ENCODE data around the gene GJC3.

DNA sequence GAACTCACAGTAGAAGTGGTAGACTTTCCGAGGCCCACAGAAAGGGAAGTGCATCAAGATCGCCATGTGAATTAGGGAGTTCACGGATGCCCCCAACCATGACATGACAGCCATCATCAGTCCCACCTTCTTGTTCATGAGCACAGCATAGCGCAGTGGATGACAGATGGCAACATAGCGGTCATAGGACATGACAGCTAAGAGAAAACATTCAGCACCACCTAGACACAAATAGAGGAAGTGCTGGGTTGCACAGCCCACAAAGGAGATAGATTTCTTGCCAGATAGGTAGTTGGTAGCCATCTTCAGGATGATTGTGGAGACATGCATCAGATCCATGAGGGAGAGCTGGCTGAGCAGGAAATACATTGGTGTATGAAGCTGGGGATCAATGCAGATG, 52.9 kb downstream of the GJC3 start:
- no peak for TF ChIP-seq TCF12 (IDR thresholded peaks at IDR 0.05; ENCODE audit: low read depth)
- TF ChIP-seq TAF1 (IDR thresholded peaks at IDR 0.05; ENCODE audit: low read depth) = no peak
- TF ChIP-seq, protein P1, sequence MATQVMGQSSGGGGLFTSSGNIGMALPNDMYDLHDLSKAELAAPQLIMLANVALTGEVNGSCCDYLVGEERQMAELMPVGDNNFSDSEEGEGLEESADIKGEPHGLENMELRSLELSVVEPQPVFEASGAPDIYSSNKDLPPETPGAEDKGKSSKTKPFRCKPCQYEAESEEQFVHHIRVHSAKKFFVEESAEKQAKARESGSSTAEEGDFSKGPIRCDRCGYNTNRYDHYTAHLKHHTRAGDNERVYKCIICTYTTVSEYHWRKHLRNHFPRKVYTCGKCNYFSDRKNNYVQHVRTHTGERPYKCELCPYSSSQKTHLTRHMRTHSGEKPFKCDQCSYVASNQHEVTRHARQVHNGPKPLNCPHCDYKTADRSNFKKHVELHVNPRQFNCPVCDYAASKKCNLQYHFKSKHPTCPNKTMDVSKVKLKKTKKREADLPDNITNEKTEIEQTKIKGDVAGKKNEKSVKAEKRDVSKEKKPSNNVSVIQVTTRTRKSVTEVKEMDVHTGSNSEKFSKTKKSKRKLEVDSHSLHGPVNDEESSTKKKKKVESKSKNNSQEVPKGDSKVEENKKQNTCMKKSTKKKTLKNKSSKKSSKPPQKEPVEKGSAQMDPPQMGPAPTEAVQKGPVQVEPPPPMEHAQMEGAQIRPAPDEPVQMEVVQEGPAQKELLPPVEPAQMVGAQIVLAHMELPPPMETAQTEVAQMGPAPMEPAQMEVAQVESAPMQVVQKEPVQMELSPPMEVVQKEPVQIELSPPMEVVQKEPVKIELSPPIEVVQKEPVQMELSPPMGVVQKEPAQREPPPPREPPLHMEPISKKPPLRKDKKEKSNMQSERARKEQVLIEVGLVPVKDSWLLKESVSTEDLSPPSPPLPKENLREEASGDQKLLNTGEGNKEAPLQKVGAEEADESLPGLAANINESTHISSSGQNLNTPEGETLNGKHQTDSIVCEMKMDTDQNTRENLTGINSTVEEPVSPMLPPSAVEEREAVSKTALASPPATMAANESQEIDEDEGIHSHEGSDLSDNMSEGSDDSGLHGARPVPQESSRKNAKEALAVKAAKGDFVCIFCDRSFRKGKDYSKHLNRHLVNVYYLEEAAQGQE (IDR thresholded peaks at IDR 0.05; ENCODE audit: low read depth) = no peak
- no peak for TF ChIP-seq TEAD4 (IDR thresholded peaks at IDR 0.05)
